ENCODE measurements around the gene RWDD2A.

DNA sequence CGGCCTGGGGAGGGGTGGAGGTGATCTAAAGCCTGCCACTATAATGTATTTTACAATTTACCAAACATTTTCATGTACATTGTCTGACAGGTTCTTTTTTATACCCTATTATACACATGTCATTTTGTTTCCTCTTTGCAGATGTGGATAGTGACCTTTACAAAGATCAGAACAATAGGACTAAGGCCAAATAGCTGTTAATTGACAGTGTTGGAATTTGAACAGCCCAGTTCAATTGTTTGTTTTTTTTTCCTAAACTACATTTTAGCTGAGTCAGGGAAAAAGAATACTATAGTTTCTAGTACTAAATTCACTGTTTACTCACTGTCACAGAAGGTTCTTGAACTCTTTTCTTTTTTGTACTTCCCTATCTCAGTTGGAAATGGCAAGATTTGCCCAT is 40.2 kb upstream of the RWDD2A start:
- TF ChIP-seq, protein P1, sequence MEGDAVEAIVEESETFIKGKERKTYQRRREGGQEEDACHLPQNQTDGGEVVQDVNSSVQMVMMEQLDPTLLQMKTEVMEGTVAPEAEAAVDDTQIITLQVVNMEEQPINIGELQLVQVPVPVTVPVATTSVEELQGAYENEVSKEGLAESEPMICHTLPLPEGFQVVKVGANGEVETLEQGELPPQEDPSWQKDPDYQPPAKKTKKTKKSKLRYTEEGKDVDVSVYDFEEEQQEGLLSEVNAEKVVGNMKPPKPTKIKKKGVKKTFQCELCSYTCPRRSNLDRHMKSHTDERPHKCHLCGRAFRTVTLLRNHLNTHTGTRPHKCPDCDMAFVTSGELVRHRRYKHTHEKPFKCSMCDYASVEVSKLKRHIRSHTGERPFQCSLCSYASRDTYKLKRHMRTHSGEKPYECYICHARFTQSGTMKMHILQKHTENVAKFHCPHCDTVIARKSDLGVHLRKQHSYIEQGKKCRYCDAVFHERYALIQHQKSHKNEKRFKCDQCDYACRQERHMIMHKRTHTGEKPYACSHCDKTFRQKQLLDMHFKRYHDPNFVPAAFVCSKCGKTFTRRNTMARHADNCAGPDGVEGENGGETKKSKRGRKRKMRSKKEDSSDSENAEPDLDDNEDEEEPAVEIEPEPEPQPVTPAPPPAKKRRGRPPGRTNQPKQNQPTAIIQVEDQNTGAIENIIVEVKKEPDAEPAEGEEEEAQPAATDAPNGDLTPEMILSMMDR (IDR thresholded peaks at IDR 0.05), result no peak
- no peak for TF ChIP-seq POLR2A (IDR thresholded peaks at IDR 0.05)

All from lower leg skin (tissue), 3 donors.